NCI-H774 (cell line): ENCODE data around the gene SLC4A1.

ENCODE experiments used
- DNase-seq: peaks from one replicate; lab custom pipeline; 2025; lab: John Stamatoyannopoulos, UW

The SLC4A1 gene

GRCh38 chr17:44267818-44268490, at the start of gene SLC4A1:
TSS of gene SLC4A1 (minus strand) at chr17:44268135. CDS start at chr17:44262866, 5,269 bp downstream.
- DNase-seq = no peak

- no peak for DNase-seq
Measured at GRCh38 chr17:44317545-44317944, 49.6 kb upstream of the SLC4A1 start.

GRCh38 chr17:44315760-44316731, 48.1 kb upstream of the SLC4A1 start:
- DNase-seq = no peak

GRCh38 chr17:44314869-44315661, 47.1 kb upstream of the SLC4A1 start:
- DNase-seq = peak; percentile 21

- no peak for DNase-seq
Measured at GRCh38 chr17:44314524-44314868, 46.6 kb upstream of the SLC4A1 start.

GRCh38 chr17:44314031-44314430, 46.1 kb upstream of the SLC4A1 start:
- no peak for DNase-seq

- no peak for DNase-seq
Measured at GRCh38 chr17:44312396-44313104, 44.6 kb upstream of the SLC4A1 start.

GRCh38 chr17:44311562-44312181, 43.7 kb upstream of the SLC4A1 start:
- no peak for DNase-seq

GRCh38 chr17:44310609-44311376, 42.9 kb upstream of the SLC4A1 start:
- DNase-seq = no peak

- DNase-seq = no peak
Measured at GRCh38 chr17:44310188-44310587, 42.3 kb upstream of the SLC4A1 start.

GRCh38 chr17:44309472-44309871, 41.5 kb upstream of the SLC4A1 start:
- no peak for DNase-seq

- no peak for DNase-seq
Measured at GRCh38 chr17:44308865-44309264, 40.9 kb upstream of the SLC4A1 start.

- DNase-seq = peak; percentile 90
Measured at GRCh38 chr17:44308320-44308818, 40.4 kb upstream of the SLC4A1 start, which contains the start of gene RUNDC3A. TSS of gene RUNDC3A (plus strand) at chr17:44308601. CDS start at chr17:44308833, 232 bp downstream.

GRCh38 chr17:44307387-44308186, 39.7 kb upstream of the SLC4A1 start:
- DNase-seq = peak; percentile 34

- DNase-seq = no peak
Measured at GRCh38 chr17:44304651-44305050, 36.7 kb upstream of the SLC4A1 start.

GRCh38 chr17:44297975-44298374, 30.0 kb upstream of the SLC4A1 start:
- no peak for DNase-seq

- no peak for DNase-seq
Measured at GRCh38 chr17:44293509-44294226, 25.7 kb upstream of the SLC4A1 start.

- no peak for DNase-seq
Measured at GRCh38 chr17:44287651-44288050, 19.7 kb upstream of the SLC4A1 start.

GRCh38 chr17:44284024-44284400, 16.1 kb upstream of the SLC4A1 start:
- DNase-seq = no peak
